SU-DHL-6 (cell line): ENCODE results near the gene C3orf22.

Experiments
- CTCF ChIP-seq: fragments of 200-600 bp; sonication (generic); IDR thresholded peaks from one replicate; pipeline ENCODE4 v1.5.1; 2017; ENCODE audit warnings: antibody characterized with exemption, mild to moderate bottlenecking, low read length, moderate library complexity; ENCODE audit not compliant: insufficient read depth, poor library complexity, severe bottlenecking
- EZH2phosphoT487 ChIP-seq: fragments of 200-600 bp; sonication (generic), shearing (Covaris generic); conservative IDR thresholded peaks from 2 replicates; pipeline ENCODE4 v1.6.1; 2018; ENCODE audit warnings: mild to moderate bottlenecking, antibody characterized with exemption, low read length, moderate library complexity, mixed read lengths

GRCh38 chr3:126546013-126546412 is 12.7 kb downstream of the C3orf22 start:
- TF ChIP-seq CTCF (no peak), EZH2phosphoT487 (no peak)
